LNCAP (cell line): ENCODE results near the gene CSH2.
"Not testable (repeated sequence)": the region's sequence is repeated elsewhere in the genome, so short reads cannot be mapped to it uniquely, and the experiment has no call there.

Experiments
- TF ChIP-seq, protein P1 (sequence below): fragments of 450-650 bp; IDR thresholded peaks from 2 replicates; pipeline ENCODE4 v1.5.1; 2017; ENCODE audit warnings: mild to moderate bottlenecking

Gene CSH2

DNA sequence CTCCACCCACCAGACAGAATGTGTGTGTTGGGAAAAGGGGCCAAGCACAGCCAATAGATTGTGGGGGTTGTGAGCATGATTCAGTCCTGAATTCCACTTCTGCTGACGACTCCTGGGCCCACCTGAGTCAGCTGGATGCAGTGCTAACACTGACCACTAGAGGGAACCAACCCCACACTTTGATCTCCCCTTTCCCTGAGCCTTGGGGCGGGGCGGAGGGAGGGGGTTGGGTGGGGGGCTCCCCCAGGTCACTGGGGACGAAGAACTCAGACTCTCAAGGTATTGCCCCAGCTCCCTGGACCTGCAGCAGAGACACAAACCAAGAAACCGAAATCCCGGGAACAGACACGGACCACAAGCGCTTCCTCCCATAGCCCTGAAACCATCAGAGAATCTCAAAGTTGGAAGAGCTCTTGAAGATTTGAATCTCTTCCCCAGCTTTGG, 38.2 kb upstream of the CSH2 start:
- TF ChIP-seq, protein P1, sequence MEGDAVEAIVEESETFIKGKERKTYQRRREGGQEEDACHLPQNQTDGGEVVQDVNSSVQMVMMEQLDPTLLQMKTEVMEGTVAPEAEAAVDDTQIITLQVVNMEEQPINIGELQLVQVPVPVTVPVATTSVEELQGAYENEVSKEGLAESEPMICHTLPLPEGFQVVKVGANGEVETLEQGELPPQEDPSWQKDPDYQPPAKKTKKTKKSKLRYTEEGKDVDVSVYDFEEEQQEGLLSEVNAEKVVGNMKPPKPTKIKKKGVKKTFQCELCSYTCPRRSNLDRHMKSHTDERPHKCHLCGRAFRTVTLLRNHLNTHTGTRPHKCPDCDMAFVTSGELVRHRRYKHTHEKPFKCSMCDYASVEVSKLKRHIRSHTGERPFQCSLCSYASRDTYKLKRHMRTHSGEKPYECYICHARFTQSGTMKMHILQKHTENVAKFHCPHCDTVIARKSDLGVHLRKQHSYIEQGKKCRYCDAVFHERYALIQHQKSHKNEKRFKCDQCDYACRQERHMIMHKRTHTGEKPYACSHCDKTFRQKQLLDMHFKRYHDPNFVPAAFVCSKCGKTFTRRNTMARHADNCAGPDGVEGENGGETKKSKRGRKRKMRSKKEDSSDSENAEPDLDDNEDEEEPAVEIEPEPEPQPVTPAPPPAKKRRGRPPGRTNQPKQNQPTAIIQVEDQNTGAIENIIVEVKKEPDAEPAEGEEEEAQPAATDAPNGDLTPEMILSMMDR: peak; percentile 86

DNA sequence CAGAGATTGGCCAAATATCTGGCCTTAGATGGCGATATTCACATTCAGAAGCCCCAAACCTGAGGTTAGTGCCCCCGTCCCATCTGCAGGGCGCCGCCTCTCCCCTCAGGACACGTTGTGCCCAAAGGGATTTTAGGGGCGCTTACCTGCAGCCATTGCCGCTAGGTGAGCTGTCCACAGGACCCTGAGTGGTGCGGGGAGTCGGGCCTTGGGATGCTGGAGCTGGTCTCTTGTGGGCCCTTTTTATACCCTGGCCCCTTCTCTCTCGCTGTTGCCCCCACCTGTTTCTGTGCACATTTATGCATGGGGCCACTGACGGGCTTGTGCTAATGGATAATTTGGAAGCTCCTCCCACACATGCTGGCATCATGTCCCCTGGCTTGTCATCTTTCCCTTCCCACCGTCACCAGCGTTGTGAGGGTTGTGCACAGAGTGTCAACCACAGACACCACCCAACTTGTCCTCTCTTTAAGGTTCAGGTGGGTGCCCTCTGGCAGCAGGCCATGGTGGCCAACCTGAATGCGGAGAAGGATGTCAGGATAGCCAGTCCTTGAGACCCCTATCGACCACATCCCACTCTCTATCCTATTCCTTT, 37.7 kb upstream of the CSH2 start, which contains the start of gene CSHL1:
Gene CSHL1, minus strand, starts transcription at position 218 of the 595 bp plus-strand sequence. Its CDS starts 62 bp downstream, at position 156.
- TF ChIP-seq, protein P1: no peak

DNA sequence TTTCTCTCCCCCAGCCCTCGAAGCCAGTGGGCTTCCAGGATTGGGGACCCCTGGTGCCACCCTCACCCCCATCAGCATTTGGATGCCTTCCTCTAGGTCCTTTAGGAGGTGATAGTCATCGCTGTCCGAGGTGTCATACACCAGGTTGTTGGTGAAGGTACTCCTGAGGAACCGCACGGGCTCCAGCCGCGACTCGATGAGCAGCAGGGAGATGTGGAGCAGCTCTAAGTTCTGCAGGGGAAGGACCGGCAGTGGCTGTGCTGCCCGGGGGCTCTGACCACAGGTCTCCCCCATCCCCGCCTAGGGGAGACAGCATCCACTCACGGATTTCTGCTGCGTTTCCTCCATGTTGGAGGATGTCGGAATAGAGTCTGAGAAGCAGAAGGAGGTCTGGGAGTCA, 36.6 kb upstream of the CSH2 start:
- TF ChIP-seq, protein P1: no peak

DNA sequence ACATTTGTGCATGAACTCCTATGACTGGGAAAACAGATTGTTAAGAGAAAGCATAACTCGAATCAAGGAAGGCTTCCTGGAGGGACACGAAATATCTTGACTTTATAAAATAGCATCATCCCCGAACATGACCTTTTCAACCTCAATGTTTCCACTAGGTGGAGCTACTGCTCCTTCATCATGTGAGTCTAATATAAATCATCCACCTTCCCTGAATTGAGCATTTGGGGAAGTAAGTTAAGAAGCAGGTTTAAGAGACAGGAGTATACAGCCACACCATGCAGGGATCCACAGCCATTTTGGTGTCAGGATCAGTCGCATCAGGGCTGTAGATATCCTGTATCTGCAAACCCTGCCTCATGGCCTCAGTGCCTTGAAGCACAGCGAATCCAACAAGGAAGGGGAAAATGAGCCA, 30.3 kb upstream of the CSH2 start:
- TF ChIP-seq, protein P1: peak; percentile 43

DNA sequence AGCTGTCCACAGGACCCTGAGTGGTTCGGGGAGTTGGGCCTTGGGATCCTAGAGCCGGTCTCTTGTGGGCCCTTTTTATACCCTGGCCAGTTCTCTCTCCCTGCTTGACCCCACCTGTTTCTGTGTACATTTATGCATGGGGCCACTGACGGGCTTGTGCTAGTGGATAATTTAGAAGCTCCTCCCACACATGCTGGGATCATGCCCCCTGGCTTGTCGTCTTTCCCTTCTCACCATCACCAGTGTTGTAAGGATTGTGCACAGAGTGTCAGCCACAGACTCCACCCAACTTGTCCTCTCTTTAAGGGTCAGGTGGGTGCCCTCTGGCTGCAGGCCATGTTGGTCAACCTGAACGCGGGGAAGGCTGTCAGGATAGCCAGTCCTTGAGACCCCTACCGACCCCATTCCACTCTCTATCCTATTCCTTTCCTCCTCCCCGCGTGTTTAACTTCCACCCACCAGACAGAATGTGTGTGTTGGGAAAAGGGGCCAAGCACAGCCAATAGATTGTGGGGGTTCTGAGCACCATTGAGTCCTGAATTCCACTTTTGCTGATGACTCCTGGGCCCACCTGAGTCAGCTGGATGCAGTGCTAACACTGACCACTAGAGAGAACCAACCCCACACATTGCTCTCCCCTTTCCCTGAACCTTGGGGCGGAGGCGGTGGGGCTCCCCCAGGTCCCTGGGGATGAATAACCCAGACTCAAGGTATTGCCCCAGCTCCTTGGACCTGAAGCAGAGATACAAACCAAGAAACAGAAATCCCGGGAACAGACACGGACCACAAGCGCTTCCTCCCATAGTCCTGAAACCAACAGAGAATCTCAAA, 23.3 kb upstream of the CSH2 start, which contains the start of gene CSH1:
Gene CSH1, minus strand, starts transcription at position 51 of the 831 bp plus-strand sequence. CDS start 63 bp downstream, outside the sequence.
- TF ChIP-seq, protein P1: not testable (repeated sequence)

DNA sequence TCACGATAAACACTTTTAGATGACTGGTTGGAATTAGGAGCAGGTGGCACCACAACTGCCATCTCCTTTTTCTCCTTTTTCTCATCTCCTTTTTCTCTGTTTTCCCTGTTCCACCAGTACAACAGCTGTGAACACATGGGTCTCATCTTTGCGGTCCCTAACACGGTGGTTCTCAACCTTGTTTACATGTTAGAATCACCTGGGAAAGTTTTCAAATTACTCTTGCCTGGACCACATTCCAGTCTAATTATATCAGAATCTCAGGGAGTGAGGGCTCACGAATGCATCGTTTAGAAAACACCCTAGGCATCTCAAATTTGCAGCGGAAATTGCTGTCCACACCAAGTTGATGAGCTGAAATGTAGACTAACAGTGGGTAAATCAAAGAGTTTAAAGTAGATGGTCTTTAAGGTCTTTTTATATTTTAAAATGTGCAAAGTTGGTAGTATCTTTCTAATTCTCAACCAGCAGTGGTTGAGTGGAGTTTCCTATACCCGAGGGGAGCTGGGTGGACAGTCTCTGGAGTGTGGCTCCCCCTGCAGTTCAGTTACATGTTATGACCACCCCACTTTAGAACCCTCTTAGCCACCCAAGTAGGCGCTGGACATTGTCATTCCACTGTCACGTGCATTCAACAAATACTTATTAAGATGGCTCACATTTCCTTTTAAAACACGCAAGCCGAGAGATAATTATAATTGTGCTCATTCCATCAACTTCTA, 19.0 kb upstream of the CSH2 start:
- TF ChIP-seq, protein P1: 0 out of 2 replicates have a peak, but pooled peaks have one; percentile 21
